HL-60/S4 (cell line): ENCODE results near the gene PLEKHG3.

Experiments used
- in situ Hi-C: fragments of 300-500 bp; cut with MboI; formaldehyde crosslinking; loops from 2 replicates; pipeline ENCODE4 v1.14.3; 2022; ENCODE audit warnings: low sequenced_read_pairs

The PLEKHG3 gene

GRCh38 chr14:64775081-64775777, 71.0 kb downstream of the PLEKHG3 start:
- in situ Hi-C loops = no loop called here

GRCh38 chr14:64777461-64777860, 73.2 kb downstream of the PLEKHG3 start:
- in situ Hi-C loops = no loop called here

- in situ Hi-C loops = no loop called here
These were observed 74.0 kb downstream of the PLEKHG3 start for GRCh38 chr14:64778104-64778754.

GRCh38 chr14:64779472-64779871, 75.2 kb downstream of the PLEKHG3 start:
- in situ Hi-C loops = no loop called here

- in situ Hi-C loops = no loop called here
These were observed 78.0 kb downstream of the PLEKHG3 start for GRCh38 chr14:64782196-64782595.

- in situ Hi-C loops = no loop called here
These were observed 79.8 kb downstream of the PLEKHG3 start for GRCh38 chr14:64784006-64784405.

DNA sequence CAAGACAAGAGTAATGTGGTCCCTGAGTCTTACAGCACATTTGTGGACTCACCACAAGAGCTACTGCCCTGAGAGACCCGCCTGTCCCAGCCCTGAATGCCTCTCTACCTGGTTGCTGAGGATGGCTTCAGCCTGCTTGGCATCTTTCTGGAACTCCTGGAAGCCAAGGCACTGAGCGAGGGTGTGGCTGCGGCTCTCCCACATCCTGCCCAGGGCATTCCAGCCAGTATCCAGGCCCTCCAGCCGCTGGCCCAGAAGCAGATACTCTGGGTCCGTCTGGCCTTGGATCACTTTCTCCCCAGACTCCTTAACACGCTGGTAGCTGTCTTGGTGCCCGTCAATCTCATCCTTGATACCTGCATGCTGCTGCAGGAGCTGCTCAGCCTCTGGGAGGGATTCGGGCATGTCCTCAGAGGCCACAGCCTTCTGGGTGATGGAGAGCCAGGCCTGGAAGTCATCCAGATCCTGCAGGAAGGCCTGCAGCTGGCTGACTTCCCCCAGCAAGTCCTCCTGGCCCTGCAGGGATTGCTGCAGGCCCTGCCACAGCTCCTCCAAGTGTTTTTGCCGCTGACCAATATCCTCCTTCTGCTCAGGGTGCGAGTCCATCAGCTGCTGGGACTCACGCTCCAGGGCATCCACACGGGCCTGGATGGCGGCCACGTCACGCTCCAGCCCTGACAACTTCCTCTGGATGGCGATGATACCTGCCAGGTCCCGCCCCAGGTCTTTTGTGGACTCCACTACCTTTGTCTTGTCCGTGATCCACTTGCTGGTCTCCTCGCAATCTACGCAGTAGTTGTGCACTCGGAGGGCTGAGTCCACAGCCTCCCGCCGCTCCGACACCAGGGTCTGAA, 82.3 kb downstream of the PLEKHG3 start:
- in situ Hi-C loops = no loop called here

GRCh38 chr14:64787619-64788018, 83.4 kb downstream of the PLEKHG3 start:
- in situ Hi-C loops = no loop called here

DNA sequence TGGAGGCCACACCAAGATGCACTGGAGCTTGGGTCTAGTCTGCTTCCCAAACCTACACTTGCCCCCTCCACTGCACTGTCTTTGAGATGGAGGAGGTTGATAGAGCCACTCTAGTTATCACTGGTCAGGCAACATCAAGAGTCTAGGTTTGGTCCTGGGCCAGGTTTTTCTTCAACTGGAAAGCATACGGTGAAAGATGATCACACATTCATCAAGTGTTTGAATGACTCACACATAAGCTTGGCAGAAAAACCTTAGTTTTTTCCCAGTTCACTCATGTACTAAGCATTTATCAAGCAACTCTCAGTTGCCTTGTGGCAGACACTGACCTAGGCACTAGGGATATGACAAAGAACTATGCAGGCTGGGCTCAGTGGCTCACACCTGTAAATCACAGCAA, 84.5 kb downstream of the PLEKHG3 start:
- in situ Hi-C loops = no loop called here

- in situ Hi-C loops = no loop called here
These were observed 85.5 kb downstream of the PLEKHG3 start for GRCh38 chr14:64789696-64790095.

GRCh38 chr14:64790478-64790877, 86.3 kb downstream of the PLEKHG3 start:
- in situ Hi-C loops = no loop called here

- in situ Hi-C loops = no loop called here
These were observed 88.0 kb downstream of the PLEKHG3 start for GRCh38 chr14:64792231-64792630.

DNA sequence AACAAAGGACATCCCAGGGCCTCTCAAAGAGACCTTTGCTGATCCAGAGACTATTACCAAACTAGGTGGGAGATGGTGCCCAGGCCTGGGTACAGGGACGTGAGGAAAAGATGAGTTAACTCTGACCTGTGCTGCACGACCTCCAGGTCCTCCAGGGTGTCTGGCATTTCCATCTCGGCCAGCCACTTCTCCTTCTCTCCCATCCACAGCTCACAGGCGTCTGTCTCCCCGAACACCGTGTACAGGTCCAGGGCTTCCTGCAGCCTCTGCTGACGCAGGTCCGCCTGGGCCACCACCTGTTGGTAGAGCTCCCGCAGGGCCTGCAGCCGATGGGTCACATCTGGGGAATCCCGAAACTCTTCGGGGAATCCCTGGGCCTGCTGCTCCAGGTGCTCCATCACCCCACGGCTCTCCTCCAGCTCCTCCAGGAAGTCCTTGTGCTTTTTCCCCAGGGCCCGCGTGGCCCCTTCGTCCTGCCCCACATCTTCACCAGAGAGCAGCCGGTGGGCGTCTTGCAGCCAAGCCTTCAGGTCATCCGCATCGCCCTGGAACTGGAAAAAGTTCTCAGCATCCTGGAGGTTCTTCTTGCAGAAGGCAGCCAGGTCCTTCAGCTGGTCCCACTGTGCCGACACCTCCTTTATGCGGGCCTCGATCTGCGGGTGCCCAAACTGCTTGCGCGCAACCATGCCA, 88.8 kb downstream of the PLEKHG3 start:
- in situ Hi-C loops = no loop called here

DNA sequence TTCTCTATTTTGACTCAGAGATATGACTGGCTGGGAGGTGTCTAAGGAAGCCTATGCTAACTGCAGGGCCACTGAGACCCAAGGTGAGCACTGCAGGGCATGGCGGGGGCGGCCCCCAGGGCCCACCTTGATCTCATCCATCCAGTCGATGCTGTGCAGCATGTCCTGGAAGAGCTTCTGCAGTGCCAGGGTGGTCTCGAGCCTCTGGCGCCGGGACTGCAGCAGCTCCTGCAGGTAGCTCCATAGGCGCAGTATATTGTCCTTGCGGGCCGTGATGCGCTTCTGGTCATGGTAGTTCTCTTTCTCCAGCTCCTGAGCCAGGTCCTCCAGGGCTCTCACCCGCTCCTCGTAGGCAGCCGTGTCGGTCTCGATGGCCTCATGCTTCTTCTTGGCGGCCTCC, 91.0 kb downstream of the PLEKHG3 start:
- in situ Hi-C loops = no loop called here

GRCh38 chr14:64795921-64796320, 91.7 kb downstream of the PLEKHG3 start:
- in situ Hi-C loops = no loop called here

- in situ Hi-C loops = no loop called here
These were observed 92.1 kb downstream of the PLEKHG3 start for GRCh38 chr14:64796369-64796768.

- in situ Hi-C loops = no loop called here
These were observed 95.3 kb downstream of the PLEKHG3 start for GRCh38 chr14:64799555-64799954.
